Activated CD8-positive, alpha-beta memory T cell treated with anti-CD3 and anti-CD28 coated beads, Interleukin-2, amount 50 U/mL, for 24 hours (primary cell): Measurements from ENCODE around the gene CPT1A.
A peak's percentile ranks its signal among the peaks of the same experiment; 100 is the strongest.

Experiments used
- DNase-seq: peaks from one replicate; pipeline ENCODE4 v3.0.0-alpha.2; 2020; ENCODE audit errors: extremely low read depth

The CPT1A gene

GRCh38 chr11:68759991-68760390, 81.7 kb downstream of the CPT1A start:
- DNase-seq: no peak

GRCh38 chr11:68757711-68758110, 84.0 kb downstream of the CPT1A start:
- DNase-seq: no peak

GRCh38 chr11:68756171-68756766, 85.4 kb downstream of the CPT1A start:
- no peak for DNase-seq

- DNase-seq: no peak
These were observed 88.4 kb downstream of the CPT1A start for GRCh38 chr11:68753300-68753699.

- DNase-seq: peak; percentile 76
These were observed 90.3 kb downstream of the CPT1A start, which contains the start of gene TESMIN for GRCh38 chr11:68751331-68751856. TESMIN (minus strand) TSS chr11:68751520; CDS start chr11:68750660, 860 bp downstream.

GRCh38 chr11:68751004-68751325, 90.8 kb downstream of the CPT1A start:
- DNase-seq: no peak

- DNase-seq: no peak
These were observed 91.3 kb downstream of the CPT1A start for GRCh38 chr11:68750195-68751003.

- DNase-seq: no peak
These were observed 92.2 kb downstream of the CPT1A start for GRCh38 chr11:68749229-68750123.

GRCh38 chr11:68748061-68748460, 93.7 kb downstream of the CPT1A start:
- DNase-seq: no peak

GRCh38 chr11:68743539-68743938, 98.2 kb downstream of the CPT1A start:
- no peak for DNase-seq

- no peak for DNase-seq
These were observed 100.3 kb downstream of the CPT1A start for GRCh38 chr11:68741463-68741862.

GRCh38 chr11:68735646-68736045, 106.1 kb downstream of the CPT1A start:
- no peak for DNase-seq

- no peak for DNase-seq
These were observed 106.6 kb downstream of the CPT1A start for GRCh38 chr11:68735125-68735524.

GRCh38 chr11:68734111-68734510, 107.6 kb downstream of the CPT1A start:
- DNase-seq: no peak

GRCh38 chr11:68727783-68728182, 113.9 kb downstream of the CPT1A start:
- DNase-seq: no peak

GRCh38 chr11:68724293-68724692, 117.4 kb downstream of the CPT1A start:
- no peak for DNase-seq

- DNase-seq: no peak
These were observed 119.6 kb downstream of the CPT1A start for GRCh38 chr11:68722143-68722542.

GRCh38 chr11:68721075-68721474, 120.6 kb downstream of the CPT1A start:
- DNase-seq: no peak

GRCh38 chr11:68715456-68716122, 126.1 kb downstream of the CPT1A start:
- no peak for DNase-seq

GRCh38 chr11:68714060-68714856, 127.5 kb downstream of the CPT1A start:
- DNase-seq: no peak

GRCh38 chr11:68711114-68711513, 130.6 kb downstream of the CPT1A start:
- DNase-seq: no peak
